ENCODE results near the gene ABCF2. TPM values are rescaled to one million over a fixed set of nuclear protein-coding genes. Genes with fewer than 3 reads are reported as not detected.

ABCF2 gene
- polyA plus RNA-seq, 1 of the 3 experiments (the other 2 are of a cell fraction) = 75.4 TPM

DNA sequence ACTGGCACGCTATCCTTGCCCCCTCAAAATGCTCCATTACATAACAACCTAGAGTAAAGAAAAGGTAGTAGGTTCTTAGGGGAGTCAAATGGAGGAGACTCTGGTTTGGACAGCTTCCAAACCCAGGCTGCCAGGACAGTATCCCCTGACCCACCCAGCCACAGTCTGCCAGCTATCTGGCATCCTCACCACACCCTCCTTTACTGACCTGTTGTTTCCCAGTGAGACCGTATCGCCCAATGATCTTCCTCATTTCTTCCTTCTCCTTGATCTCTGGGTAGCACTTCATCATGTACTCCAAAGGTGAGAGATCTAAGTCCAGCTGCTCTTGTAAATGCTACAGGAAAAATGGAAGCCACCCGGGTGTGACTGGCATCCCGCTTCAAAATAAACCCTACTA is 11.6 kb downstream of the ABCF2 start:
- Histone ChIP-seq H4K20me1 (ENCODE audit: insufficient read depth) (0 out of 2 replicates have a peak, but pooled peaks cover 9% of the 10 kb centered on the region), H3K9ac (no peak overlapping the region), H3K4me3 (ENCODE audit: low read depth in 2 of 2, low read length in 1 of 2) (no peak overlapping the region), H3K36me3 (replicated peaks in 1 of 2; ENCODE audit: control insufficient read depth in 1 of 2, insufficient read depth in 2 of 2, low read length in 1 of 2) (peaks cover 54 to 66% of the 10 kb centered on the region in 2 experiments), H3K4me1 (ENCODE audit: control insufficient read depth in 1 of 2, insufficient read depth in 2 of 2, low read depth in 1 of 2, low read length in 1 of 2) (no peaks in the 10 kb centered on the region), H3F3A (replicated peaks; ENCODE audit: insufficient read depth) (no peaks in the 10 kb centered on the region), H3K4me2 (no peak overlapping the region), H3K27ac (ENCODE audit: low read depth in 2 of 2, low read length in 1 of 2) (no peak overlapping the region), H2AFZ (ENCODE audit: low read depth) (no peak overlapping the region), H3K9me3 (no peaks in the 10 kb centered on the region), H3K27me3 (ENCODE audit: insufficient read depth) (no peaks in the 10 kb centered on the region), H3K79me2 (ENCODE audit: insufficient read depth) (no peaks in the 10 kb centered on the region), H3K9me2 (no peaks in the 10 kb centered on the region)
- no peak for DNase-seq
- 95% methylated on average over 5 of the region's 5 CpGs for WGBS (ENCODE audit: low lambda C conversion rate)
- TF ChIP-seq SMC3 (IDR thresholded peaks at IDR 0.05; ENCODE audit: low read depth, low read length) = no peak
- TF ChIP-seq, protein P1, sequence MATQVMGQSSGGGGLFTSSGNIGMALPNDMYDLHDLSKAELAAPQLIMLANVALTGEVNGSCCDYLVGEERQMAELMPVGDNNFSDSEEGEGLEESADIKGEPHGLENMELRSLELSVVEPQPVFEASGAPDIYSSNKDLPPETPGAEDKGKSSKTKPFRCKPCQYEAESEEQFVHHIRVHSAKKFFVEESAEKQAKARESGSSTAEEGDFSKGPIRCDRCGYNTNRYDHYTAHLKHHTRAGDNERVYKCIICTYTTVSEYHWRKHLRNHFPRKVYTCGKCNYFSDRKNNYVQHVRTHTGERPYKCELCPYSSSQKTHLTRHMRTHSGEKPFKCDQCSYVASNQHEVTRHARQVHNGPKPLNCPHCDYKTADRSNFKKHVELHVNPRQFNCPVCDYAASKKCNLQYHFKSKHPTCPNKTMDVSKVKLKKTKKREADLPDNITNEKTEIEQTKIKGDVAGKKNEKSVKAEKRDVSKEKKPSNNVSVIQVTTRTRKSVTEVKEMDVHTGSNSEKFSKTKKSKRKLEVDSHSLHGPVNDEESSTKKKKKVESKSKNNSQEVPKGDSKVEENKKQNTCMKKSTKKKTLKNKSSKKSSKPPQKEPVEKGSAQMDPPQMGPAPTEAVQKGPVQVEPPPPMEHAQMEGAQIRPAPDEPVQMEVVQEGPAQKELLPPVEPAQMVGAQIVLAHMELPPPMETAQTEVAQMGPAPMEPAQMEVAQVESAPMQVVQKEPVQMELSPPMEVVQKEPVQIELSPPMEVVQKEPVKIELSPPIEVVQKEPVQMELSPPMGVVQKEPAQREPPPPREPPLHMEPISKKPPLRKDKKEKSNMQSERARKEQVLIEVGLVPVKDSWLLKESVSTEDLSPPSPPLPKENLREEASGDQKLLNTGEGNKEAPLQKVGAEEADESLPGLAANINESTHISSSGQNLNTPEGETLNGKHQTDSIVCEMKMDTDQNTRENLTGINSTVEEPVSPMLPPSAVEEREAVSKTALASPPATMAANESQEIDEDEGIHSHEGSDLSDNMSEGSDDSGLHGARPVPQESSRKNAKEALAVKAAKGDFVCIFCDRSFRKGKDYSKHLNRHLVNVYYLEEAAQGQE (IDR thresholded peaks at IDR 0.05; ENCODE audit: low read depth, low read length) = no peak
- TF ChIP-seq USF2 (IDR thresholded peaks at IDR 0.05; ENCODE audit: borderline replicate concordance, low read depth, low read length) = no peak
- TF ChIP-seq JUND (IDR thresholded peaks at IDR 0.05) = no peak
- no peak for TF ChIP-seq CTCF (IDR thresholded peaks at IDR 0.05)
- no peak for TF ChIP-seq RAD21 (IDR thresholded peaks at IDR 0.05; ENCODE audit: low read length)
- no peak for TF ChIP-seq GATA2 (CRISPR knock-in tag; IDR thresholded peaks at IDR 0.05)
- no peak for TF ChIP-seq NRF1 (IDR thresholded peaks at IDR 0.05; ENCODE audit: low read depth, low read length)
- TF ChIP-seq MAX (IDR thresholded peaks at IDR 0.05; ENCODE audit: low read depth) = no peak
- TF ChIP-seq TAF1 (IDR thresholded peaks at IDR 0.05; ENCODE audit: borderline replicate concordance, low read depth, low read length) = no peak
- TF ChIP-seq, protein P2, sequence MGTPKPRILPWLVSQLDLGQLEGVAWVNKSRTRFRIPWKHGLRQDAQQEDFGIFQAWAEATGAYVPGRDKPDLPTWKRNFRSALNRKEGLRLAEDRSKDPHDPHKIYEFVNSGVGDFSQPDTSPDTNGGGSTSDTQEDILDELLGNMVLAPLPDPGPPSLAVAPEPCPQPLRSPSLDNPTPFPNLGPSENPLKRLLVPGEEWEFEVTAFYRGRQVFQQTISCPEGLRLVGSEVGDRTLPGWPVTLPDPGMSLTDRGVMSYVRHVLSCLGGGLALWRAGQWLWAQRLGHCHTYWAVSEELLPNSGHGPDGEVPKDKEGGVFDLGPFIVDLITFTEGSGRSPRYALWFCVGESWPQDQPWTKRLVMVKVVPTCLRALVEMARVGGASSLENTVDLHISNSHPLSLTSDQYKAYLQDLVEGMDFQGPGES (IDR thresholded peaks at IDR 0.05; ENCODE audit: low read depth, low read length) = no peak
- POLR2A ChIA-PET = no interaction called here
- CTCF ChIA-PET = interaction anchor here (1.4 kb wide), 1 partner anchor 58 kb away, joined by 3 read pairs; no protein-coding TSS in a partner anchor

All from SK-N-SH (cell line).